ENCODE results near the gene PGAP2.

DNA sequence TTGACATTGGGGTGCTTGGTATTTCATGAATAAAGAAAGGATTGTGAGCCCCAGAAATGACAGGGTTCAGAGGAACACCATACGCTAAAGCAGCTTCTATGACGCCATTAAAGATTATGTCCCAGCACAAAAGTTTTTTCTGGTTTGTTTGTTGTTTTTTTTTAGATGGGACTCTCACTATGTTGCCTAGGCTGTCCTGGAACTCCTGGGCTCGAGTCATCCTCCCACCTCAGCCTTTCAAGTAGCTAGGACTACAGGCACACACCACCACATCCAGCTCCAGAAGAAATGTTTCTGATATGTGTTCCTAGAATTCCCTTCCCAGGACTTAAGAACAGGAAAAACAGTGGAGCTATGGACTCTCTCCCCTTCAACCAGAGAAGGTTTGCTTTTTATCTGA lies 35.0 kb downstream of the PGAP2 start:
- TF ChIP-seq, protein P1, sequence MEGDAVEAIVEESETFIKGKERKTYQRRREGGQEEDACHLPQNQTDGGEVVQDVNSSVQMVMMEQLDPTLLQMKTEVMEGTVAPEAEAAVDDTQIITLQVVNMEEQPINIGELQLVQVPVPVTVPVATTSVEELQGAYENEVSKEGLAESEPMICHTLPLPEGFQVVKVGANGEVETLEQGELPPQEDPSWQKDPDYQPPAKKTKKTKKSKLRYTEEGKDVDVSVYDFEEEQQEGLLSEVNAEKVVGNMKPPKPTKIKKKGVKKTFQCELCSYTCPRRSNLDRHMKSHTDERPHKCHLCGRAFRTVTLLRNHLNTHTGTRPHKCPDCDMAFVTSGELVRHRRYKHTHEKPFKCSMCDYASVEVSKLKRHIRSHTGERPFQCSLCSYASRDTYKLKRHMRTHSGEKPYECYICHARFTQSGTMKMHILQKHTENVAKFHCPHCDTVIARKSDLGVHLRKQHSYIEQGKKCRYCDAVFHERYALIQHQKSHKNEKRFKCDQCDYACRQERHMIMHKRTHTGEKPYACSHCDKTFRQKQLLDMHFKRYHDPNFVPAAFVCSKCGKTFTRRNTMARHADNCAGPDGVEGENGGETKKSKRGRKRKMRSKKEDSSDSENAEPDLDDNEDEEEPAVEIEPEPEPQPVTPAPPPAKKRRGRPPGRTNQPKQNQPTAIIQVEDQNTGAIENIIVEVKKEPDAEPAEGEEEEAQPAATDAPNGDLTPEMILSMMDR (IDR thresholded peaks at IDR 0.05; ENCODE audit: extremely low read depth in 1 of 2, insufficient read depth in 1 of 2, low read depth in 1 of 2, low read length in 2 of 2) = no peak
- TF ChIP-seq POLR2A (IDR thresholded peaks at IDR 0.05; ENCODE audit: low read depth, low read length) (no peak), FOS (IDR thresholded peaks at IDR 0.05; ENCODE audit: borderline replicate concordance, insufficient read depth, low read length) (no peak)
- TF ChIP-seq, protein P2, sequence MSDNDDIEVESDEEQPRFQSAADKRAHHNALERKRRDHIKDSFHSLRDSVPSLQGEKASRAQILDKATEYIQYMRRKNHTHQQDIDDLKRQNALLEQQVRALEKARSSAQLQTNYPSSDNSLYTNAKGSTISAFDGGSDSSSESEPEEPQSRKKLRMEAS (IDR thresholded peaks at IDR 0.05; ENCODE audit: insufficient read depth, insufficient read length) = no peak

Measured in endothelial cell of umbilical vein (primary cell).